Loucy (cell line): ENCODE measurements around the gene CACFD1.

ENCODE experiments used
- EZH2phosphoT487 ChIP-seq: fragments of 200-600 bp; IDR thresholded peaks from 2 replicates; pipeline ENCODE4 v1.6.1; 2018; ENCODE audit warnings: antibody characterized with exemption, mild to moderate bottlenecking, moderate library complexity, borderline replicate concordance
- TF ChIP-seq, protein P1 (sequence below): fragments of 200-600 bp; sonication (generic); conservative IDR thresholded peaks from 2 replicates; pipeline ENCODE4 v1.5.1; 2014; ENCODE audit warnings: mild to moderate bottlenecking, antibody characterized with exemption, low read length

- TF ChIP-seq, protein P1, sequence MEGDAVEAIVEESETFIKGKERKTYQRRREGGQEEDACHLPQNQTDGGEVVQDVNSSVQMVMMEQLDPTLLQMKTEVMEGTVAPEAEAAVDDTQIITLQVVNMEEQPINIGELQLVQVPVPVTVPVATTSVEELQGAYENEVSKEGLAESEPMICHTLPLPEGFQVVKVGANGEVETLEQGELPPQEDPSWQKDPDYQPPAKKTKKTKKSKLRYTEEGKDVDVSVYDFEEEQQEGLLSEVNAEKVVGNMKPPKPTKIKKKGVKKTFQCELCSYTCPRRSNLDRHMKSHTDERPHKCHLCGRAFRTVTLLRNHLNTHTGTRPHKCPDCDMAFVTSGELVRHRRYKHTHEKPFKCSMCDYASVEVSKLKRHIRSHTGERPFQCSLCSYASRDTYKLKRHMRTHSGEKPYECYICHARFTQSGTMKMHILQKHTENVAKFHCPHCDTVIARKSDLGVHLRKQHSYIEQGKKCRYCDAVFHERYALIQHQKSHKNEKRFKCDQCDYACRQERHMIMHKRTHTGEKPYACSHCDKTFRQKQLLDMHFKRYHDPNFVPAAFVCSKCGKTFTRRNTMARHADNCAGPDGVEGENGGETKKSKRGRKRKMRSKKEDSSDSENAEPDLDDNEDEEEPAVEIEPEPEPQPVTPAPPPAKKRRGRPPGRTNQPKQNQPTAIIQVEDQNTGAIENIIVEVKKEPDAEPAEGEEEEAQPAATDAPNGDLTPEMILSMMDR = no peak
- no peak for TF ChIP-seq EZH2phosphoT487
These were observed 10.0 kb upstream of the CACFD1 start for GRCh38 chr9:133449760-133450159.
